ENCODE measurements around the gene CCR9.
"Not testable (repeated sequence)": the region's sequence is repeated elsewhere in the genome, so short reads cannot be mapped to it uniquely, and the experiment has no call there.

Gene CCR9

DNA sequence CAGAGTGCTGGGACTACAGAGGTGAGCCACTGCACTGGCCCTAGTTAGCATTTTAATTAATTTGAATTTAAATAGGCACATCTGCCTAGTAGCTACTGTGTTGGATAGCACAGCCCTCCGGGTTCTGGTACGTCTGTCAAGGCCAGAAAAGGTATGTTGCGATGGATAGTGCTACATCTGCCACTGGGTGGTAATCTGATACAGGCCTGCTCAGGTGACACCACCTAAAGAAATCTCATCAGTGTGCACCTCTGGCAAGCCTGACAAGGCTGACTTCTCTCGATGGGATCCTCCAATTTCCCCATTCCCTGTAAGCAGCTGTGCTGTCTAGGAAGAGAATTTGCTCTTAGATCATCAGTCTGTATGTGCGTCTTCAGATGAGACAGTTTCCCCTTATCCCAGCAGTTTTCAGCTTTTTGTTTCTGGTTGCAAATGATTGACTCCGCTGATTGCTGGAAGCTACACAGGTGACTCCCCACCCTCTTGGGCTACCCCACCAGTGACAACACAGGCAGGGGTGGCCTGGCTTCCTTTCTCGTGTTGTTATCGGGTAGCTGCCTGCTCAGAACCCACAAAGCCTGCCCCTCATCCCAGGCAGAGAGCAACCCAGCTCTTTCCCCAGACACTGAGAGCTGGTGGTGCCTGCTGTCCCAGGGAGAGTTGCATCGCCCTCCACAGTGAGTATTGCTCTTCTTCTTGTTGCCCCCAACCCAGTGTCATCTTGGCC, at the start of gene CCR9:
Gene CCR9 (plus strand): TSS at position 565 of the 727 bp plus-strand sequence. CDS start 8,391 bp downstream, outside the sequence.
- H3K4me3 Mint-ChIP-seq: no peak within 1 kb of the TSS
- peaks cover 39% of the 10 kb centered on the region for H3K27me3 Mint-ChIP-seq
- ATAC-seq: no peak
- no peak for DNase-seq
- no peaks in the 10 kb centered on the region for H3K9me3 Mint-ChIP-seq
- H3K27ac Mint-ChIP-seq: no peak within 1 kb of the TSS
- peaks cover 19% of the 10 kb centered on the region for H3K4me1 Mint-ChIP-seq

DNA sequence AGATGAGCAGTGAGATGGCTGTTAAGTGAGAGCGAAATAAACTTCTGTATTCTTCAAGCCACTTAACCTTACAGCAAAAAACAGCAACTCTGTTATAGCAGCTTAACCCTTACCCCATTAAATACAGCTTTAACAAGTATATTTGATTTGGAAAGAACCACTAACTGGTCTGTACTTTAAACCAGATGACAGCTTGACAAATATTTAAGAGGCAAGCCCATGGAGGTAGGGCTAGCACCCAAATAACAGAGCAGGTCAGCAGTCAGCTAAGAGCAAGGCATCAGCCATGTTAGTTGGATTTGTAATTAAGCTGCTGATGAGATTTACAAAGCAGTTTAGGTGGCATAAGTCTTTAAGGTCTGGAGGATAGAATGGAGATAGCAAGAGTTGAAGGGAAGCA, 47.9 kb upstream of the CCR9 start:
- Mint-ChIP-seq H3K9me3 (no peaks in the 10 kb centered on the region), H3K4me3 (no peak overlapping the region), H3K27ac (no peak overlapping the region), H3K27me3 (no peaks in the 10 kb centered on the region), H3K4me1 (peaks cover 7% of the 10 kb centered on the region)
- DNase-seq: no peak
- ATAC-seq: no peak

DNA sequence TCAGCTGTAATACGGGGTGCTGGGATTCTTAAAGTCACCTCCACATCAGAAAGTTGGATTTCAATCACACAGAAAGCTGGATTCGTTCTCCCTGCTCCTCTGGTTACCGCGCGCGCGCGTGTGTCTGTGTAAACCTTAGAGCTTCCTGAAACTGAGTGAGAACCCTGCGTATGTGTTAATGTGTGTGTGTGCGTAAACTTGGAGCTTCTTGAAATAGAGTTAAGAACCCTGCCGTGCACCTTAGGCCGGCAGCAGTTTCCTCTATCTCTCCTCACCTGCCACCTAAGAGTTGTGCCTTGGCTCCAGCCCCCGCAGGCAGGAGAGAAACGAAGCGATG, 45.0 kb upstream of the CCR9 start:
- DNase-seq (no peak), ATAC-seq (peak; percentile 57)
- H3K9me3 Mint-ChIP-seq: no peaks in the 10 kb centered on the region
- no peaks in the 10 kb centered on the region for H3K27me3 Mint-ChIP-seq
- peaks cover 7% of the 10 kb centered on the region for H3K4me1 Mint-ChIP-seq
- H3K27ac Mint-ChIP-seq: peak overlapping the region; percentile 95 to 96
- peak overlapping the region; percentile 89 to 97 for H3K4me3 Mint-ChIP-seq

DNA sequence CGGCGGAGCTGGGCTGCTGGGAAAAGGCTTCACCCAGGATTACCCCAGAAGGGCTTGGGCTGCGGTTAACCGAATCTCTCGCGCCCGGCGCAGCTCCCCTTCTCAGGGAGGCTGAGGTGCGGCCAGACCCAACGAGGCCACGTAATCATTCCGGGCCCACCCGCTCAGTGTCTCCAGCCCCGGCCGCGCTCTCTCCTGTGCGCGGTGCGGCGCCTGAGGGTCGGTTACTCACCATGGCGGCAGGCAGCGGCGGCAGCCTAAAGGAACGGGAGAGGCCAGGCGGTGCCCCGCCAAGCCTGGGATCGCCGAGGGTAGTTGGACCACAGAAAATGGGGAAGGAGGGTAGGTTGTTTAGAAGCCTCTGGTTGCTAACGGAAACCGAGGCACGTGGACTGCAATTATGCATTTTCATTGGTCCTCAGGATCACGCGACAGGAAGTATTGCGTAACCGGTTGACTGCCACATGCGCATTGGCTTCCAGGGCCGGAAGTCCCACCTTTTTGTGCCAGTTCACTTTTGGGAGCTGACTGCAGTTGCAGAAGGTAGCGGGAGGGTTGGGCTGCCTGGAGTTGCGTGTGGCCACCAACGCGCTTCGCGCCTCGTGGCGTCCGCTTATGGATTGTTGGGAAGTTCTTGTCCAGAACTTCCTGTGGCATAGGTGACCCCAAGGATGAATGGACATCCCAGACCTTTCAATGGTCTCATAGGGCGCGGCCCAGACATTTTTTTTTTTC, 44.4 kb upstream of the CCR9 start, which contains the start of gene LZTFL1:
Gene LZTFL1 (minus strand): TSS at position 363 of the 735 bp plus-strand sequence. CDS start 128 bp downstream, at position 235.
- H3K4me1 Mint-ChIP-seq: peaks cover 7% of the 10 kb centered on the region
- H3K27ac Mint-ChIP-seq: peak within 1 kb of the TSS; percentile 95 to 96
- DNase-seq: peak; percentile 81 to 92
- peak; percentile 93 for ATAC-seq
- no peaks in the 10 kb centered on the region for H3K27me3 Mint-ChIP-seq
- peak within 1 kb of the TSS; percentile 89 to 97 for H3K4me3 Mint-ChIP-seq
- H3K9me3 Mint-ChIP-seq: no peaks in the 10 kb centered on the region

DNA sequence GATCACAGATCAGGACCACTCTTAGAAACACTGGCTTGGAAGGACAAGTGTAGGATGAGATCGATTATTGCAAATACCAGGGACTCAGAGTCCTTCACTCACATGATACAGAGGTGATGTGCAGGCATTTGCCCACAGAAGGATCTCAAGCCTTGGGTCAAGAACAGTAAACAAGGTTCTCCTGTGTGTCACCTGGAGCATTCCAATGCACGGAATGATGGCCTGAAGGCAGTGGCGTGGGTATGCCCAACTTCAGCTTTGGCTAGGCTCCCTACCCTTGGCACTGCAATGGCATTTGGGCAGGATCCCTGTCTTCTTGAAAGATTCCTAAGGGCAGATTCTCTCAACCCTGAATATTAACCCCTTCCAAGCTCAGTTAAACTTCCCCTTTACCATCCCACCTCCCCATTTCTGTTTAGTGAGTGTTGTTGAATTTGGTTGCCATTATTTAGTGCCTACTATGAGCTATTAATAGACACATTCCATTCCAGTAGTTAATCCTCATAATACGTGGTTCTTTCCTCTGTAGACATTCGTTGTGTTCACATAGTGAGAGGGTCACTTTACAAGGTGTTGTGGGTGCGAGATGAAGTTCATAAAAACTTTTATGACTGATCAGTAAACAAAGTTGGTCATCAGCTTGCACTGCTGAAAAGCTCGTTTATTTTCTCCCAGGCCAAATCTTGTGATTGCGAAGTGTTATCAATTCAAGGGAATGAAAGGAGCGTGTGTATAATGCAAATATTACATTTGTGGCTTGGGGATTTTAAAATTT, 43.3 kb upstream of the CCR9 start:
- H3K9me3 Mint-ChIP-seq: no peaks in the 10 kb centered on the region
- peaks cover 3% of the 10 kb centered on the region for H3K27me3 Mint-ChIP-seq
- H3K4me1 Mint-ChIP-seq: peaks cover 7% of the 10 kb centered on the region
- H3K4me3 Mint-ChIP-seq: peak overlapping the region in 1 of 2 donors; percentile 89
- no peak for DNase-seq
- no peak for ATAC-seq
- H3K27ac Mint-ChIP-seq: no peak overlapping the region

DNA sequence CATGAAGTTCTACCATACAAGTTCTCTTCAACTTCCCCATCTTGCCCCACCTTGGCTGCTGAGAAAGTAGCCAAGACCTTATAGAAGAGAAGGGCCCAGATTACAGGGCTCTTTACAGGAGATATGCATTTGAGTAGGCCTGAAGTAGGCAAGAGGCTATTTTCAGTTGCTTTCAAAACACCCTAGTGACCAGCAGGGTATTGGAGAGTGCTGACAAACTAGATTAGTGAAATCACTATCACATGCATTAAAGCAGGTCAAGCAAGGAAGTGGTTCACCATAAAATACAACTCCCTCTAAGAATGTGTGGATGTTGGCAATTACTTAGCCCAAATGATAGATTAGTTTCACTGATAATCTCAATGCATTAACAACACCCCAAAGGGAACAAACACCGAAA, 41.7 kb upstream of the CCR9 start:
- DNase-seq (no peak), ATAC-seq (no peak)
- Mint-ChIP-seq H3K27ac (no peak overlapping the region), H3K4me1 (peaks cover 7% of the 10 kb centered on the region), H3K9me3 (no peaks in the 10 kb centered on the region), H3K27me3 (peaks cover 6% of the 10 kb centered on the region), H3K4me3 (no peak overlapping the region)

GRCh38 chr3:45848392-45848791, 38.0 kb upstream of the CCR9 start:
- DNase-seq (no peak), ATAC-seq (no peak)
- Mint-ChIP-seq H3K27ac (no peak overlapping the region), H3K9me3 (no peaks in the 10 kb centered on the region), H3K4me3 (no peak overlapping the region), H3K4me1 (peaks cover 11% of the 10 kb centered on the region), H3K27me3 (peaks cover 34% of the 10 kb centered on the region)

DNA sequence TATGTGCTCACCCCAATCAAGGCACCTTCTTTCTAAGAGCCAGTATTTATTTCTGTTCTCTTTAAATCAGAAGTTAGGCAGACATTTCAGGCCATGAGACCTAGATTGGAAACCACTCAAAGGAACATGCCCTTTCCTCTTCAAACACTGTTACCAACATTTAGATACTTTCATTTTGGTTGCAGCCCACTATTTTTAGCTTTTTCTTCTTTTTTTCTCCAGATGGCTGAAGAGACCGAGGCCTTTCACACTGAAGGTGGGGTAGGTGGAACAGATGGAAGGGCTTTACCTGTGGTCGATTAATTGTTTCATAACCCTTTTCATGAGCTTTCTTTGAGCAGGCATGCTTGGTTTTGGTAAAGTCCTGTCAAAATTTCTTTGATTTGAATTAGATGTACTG, 33.5 kb upstream of the CCR9 start:
- peaks cover 11% of the 10 kb centered on the region for H3K4me1 Mint-ChIP-seq
- H3K4me3 Mint-ChIP-seq: no peak overlapping the region
- ATAC-seq (no peak), DNase-seq (no peak)
- peaks cover 74% of the 10 kb centered on the region for H3K27me3 Mint-ChIP-seq
- no peak overlapping the region for H3K27ac Mint-ChIP-seq
- H3K9me3 Mint-ChIP-seq: peaks cover 4 to 6% of the 10 kb centered on the region in 2 donors

- not testable (repeated sequence) for H3K9me3 Mint-ChIP-seq, DNase-seq, H3K27ac Mint-ChIP-seq, H3K4me3 Mint-ChIP-seq, ATAC-seq
- Mint-ChIP-seq H3K27me3 (peaks cover 74% of the 10 kb centered on the region), H3K4me1 (peaks cover 20% of the 10 kb centered on the region)
These were observed 30.0 kb upstream of the CCR9 start for GRCh38 chr3:45856323-45856722.

DNA sequence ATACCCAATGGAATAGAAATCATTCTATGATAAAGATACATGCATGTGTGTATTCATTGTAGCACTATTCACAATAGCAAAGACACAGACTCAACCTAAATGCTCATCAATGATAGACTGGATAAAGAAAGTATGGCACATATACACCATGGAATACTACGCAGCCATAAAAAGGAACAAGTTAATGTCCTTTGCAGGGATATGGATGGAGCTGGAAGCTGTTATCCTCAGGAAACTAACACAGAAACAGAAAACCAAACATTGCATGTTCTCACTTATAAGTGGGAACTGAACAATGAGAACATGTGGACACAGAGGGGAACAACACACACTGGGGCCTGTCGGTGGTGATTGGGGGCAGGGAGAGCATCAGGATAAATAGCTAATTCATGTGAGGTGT, 29.3 kb upstream of the CCR9 start:
- not testable (repeated sequence) for H3K4me3 Mint-ChIP-seq, ATAC-seq, H3K27ac Mint-ChIP-seq, DNase-seq, H3K9me3 Mint-ChIP-seq
- H3K27me3 Mint-ChIP-seq: peaks cover 74% of the 10 kb centered on the region
- H3K4me1 Mint-ChIP-seq: peaks cover 24% of the 10 kb centered on the region

DNA sequence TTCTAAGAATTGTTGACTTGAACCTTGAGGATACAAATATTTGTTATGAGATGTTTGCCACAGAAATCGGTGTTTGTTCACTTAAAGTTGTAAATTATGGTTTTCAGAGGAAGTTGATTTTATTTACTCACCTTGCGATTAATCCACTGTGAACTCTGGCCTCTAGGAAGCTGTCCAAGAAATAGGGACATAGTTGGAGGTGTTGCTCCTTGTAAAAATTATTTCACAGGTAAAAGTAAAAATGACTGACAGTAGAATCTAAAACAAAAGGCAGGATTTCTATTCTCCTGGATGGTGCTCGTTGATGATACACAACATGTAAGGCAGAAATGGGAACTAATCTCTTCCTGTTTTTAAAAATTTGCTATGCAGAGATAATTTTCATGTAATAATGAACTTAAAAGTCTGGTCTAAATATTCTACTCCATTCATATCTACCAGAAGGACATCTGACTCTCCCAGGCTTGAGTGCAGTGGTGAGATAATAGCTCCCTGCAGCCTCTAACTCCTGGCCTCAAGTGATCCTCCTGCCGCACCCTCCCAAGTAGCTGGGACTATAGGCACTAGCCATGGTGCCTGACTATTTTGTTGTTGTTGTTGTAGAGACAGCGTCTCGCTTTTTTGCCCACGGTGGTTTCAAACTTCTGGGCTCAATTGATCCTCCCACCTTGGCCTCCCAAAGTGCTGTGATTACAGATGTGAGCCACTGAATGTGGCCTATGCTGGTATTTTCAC, 27.4 kb upstream of the CCR9 start:
- peaks cover 11 to 20% of the 10 kb centered on the region in 2 donors for H3K9me3 Mint-ChIP-seq
- no peak for DNase-seq
- no peak for ATAC-seq
- H3K27me3 Mint-ChIP-seq: peaks cover 79% of the 10 kb centered on the region
- peaks cover 18% of the 10 kb centered on the region for H3K4me1 Mint-ChIP-seq
- no peak overlapping the region for H3K27ac Mint-ChIP-seq
- no peak overlapping the region for H3K4me3 Mint-ChIP-seq

DNA sequence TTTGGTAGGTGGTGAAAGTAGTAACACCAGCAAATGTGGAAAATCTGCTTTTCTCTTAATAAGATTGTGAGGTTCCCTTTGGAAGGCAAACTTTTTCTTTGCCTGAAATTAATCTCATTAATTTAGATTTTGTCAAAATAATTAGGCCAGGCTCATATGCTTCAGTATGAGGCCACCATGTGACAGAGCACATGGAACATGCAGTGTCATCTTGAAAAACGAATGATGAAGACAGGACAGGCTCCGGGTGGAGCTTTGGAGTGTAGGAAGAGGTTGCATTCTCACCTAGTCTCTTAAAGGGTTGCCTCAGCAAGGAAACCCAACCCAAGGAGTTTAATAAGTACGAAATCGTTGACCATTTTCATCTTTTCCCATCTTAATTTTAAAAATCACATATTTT, 25.9 kb upstream of the CCR9 start:
- Mint-ChIP-seq H3K4me1 (peaks cover 27% of the 10 kb centered on the region), H3K9me3 (peaks cover 11 to 19% of the 10 kb centered on the region in 2 donors), H3K27ac (no peak overlapping the region), H3K27me3 (peaks cover 73% of the 10 kb centered on the region), H3K4me3 (no peak overlapping the region)
- ATAC-seq (no peak), DNase-seq (no peak)

GRCh38 chr3:45861043-45861719, 25.2 kb upstream of the CCR9 start:
- Mint-ChIP-seq H3K27ac (no peak overlapping the region), H3K4me3 (peak overlapping the region; percentile 1 to 2), H3K27me3 (peaks cover 73% of the 10 kb centered on the region), H3K4me1 (peaks cover 29% of the 10 kb centered on the region), H3K9me3 (peaks cover 11 to 14% of the 10 kb centered on the region in 2 donors)
- ATAC-seq: peak; percentile 63
- no peak for DNase-seq

GRCh38 chr3:45864760-45865519, 21.4 kb upstream of the CCR9 start:
- Mint-ChIP-seq H3K27me3 (peaks cover 80% of the 10 kb centered on the region), H3K4me3 (peak overlapping the region; percentile 18 to 38), H3K9me3 (peaks cover 6 to 14% of the 10 kb centered on the region in 2 donors), H3K27ac (no peak overlapping the region), H3K4me1 (peaks cover 44% of the 10 kb centered on the region)
- ATAC-seq: peak; percentile 94
- peak; percentile 58 to 66 for DNase-seq
